ENCODE results near the gene GALNT9. TPM values are rescaled to one million over a fixed set of nuclear protein-coding genes. Genes with fewer than 3 reads are reported as not detected.

The GALNT9 gene
- total and polyA plus RNA-seq, 2 experiments from 2014 or later, result 3.9 to 4.7 TPM

DNA sequence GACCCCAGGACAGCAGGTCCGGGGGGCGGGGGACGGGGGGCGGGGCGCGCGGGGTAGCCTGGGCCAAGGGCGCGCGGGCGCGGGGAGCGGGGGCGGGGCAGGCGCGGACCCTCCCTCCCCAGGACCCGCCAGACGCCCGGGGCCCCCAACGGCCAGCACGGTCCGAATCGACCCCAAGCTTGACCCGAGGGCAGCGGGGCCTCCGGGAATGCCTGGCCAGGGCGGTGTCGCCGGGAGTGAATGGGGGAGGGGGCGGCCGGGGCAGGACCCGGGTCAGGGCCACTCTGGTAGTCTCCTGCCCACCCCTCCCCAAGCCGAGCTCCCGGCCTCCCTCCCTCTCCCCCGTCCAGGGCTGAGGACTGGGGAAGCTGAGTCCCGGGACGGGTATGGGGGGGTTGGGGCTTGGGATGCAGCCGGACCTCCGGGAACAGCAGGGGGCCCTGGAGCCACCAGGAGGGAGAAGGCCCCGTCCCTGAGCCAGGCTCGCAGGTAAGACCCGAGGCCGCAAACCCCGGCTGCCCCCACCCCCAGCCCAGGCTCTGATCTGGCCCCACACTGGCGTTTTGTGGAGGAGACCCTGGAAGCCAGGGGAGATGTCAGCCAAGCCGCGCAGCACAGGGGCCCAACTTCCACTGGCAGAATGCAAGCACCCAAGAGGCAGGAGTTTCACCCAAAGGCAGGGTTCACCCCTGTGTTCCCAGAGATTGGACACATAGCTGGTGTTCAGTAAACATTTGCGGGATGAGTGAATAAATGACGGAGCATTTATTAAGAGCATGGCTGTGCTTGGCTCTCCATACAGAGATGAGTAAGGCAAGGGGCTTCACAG lies 545 bp upstream of the GALNT9 start:
- Histone ChIP-seq H3K36me3 (replicated peaks; ENCODE audit: insufficient read depth, low read depth) (no peaks in the 10 kb centered on the region), H3K4me2 (peak overlapping the region; percentile 44), H3K9me3 (ENCODE audit: low read depth) (no peaks in the 10 kb centered on the region), H3K4me3 (no peak overlapping the region), H3K4me1 (ENCODE audit: insufficient read depth) (no peaks in the 10 kb centered on the region), H3K9me2 (replicated peaks; ENCODE audit: insufficient read depth) (no peaks in the 10 kb centered on the region), H3K27me3 (peaks cover 62% of the 10 kb centered on the region), H4K20me1 (ENCODE audit: insufficient read depth, poor library complexity, severe bottlenecking) (no peaks in the 10 kb centered on the region), H2AFZ (no peak overlapping the region), H3K27ac (no peak overlapping the region), H3K79me2 (no peaks in the 10 kb centered on the region)
- TF ChIP-seq EZH2phosphoT487 (IDR thresholded peaks at IDR 0.05; ENCODE audit: low read depth, severe bottlenecking, unreplicated experiment) (no peak), EZH2 (IDR thresholded peaks at IDR 0.05; ENCODE audit: borderline replicate concordance) (peak; percentile 56)
- WGBS (ENCODE audit: low lambda C conversion rate, missing lambda C conversion rate), result 63% methylated on average over 5 of the region's 49 CpGs
- no peak for DNase-seq (ENCODE audit: low spot score)

DNA sequence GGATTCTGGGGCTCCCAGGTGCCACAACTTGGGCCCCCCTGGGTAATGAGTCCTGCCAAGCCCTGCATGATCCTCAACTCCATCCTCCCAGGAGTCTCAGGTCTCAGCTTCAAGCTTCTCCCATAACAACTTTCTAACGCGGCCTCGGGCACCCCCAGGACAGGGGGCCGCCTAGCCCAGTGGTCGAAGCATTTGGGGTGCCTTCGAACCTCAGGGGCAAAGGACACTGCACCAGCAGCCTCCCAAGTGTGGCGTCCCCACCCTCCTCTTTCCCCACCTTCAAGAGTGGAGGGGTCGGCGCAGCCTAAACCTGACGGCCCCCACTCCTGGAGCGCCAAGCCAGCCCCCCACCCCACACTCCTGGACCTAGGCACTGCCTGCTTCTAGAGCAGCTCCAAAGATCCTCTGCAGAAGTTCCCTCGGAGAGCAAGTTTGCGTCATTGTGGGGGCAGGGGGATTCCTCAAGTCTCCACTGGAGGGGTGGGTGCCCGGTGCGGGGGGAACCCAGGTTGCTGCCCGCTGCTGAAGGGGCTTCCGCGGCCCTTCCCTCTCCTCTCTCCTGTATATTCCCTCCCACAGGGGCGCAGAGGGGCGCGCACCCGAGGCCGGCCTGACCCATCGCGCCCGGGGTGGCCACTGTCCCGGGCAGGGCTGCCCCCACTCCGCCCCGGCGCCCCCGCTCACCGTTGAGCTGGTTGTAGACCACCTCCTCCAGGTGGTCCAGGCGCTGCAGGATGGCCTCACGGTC lies 933 bp downstream of the GALNT9 start:
- Histone ChIP-seq H3K4me2 (no peak overlapping the region), H3K4me1 (ENCODE audit: insufficient read depth) (no peaks in the 10 kb centered on the region), H3K4me3 (no peak overlapping the region), H3K9me2 (replicated peaks; ENCODE audit: insufficient read depth) (no peaks in the 10 kb centered on the region), H4K20me1 (ENCODE audit: insufficient read depth, poor library complexity, severe bottlenecking) (no peaks in the 10 kb centered on the region), H3K36me3 (replicated peaks; ENCODE audit: insufficient read depth, low read depth) (no peaks in the 10 kb centered on the region), H3K27ac (no peak overlapping the region), H3K27me3 (peaks cover 55% of the 10 kb centered on the region), H3K9me3 (ENCODE audit: low read depth) (no peaks in the 10 kb centered on the region), H3K79me2 (no peaks in the 10 kb centered on the region), H2AFZ (no peak overlapping the region)
- no peak for TF ChIP-seq EZH2phosphoT487 (IDR thresholded peaks at IDR 0.05; ENCODE audit: low read depth, severe bottlenecking, unreplicated experiment)
- TF ChIP-seq, protein P1, sequence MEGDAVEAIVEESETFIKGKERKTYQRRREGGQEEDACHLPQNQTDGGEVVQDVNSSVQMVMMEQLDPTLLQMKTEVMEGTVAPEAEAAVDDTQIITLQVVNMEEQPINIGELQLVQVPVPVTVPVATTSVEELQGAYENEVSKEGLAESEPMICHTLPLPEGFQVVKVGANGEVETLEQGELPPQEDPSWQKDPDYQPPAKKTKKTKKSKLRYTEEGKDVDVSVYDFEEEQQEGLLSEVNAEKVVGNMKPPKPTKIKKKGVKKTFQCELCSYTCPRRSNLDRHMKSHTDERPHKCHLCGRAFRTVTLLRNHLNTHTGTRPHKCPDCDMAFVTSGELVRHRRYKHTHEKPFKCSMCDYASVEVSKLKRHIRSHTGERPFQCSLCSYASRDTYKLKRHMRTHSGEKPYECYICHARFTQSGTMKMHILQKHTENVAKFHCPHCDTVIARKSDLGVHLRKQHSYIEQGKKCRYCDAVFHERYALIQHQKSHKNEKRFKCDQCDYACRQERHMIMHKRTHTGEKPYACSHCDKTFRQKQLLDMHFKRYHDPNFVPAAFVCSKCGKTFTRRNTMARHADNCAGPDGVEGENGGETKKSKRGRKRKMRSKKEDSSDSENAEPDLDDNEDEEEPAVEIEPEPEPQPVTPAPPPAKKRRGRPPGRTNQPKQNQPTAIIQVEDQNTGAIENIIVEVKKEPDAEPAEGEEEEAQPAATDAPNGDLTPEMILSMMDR (IDR thresholded peaks at IDR 0.05; ENCODE audit: poor library complexity), result no peak
- TF ChIP-seq EZH2 (IDR thresholded peaks at IDR 0.05; ENCODE audit: borderline replicate concordance), result no peak
- WGBS (ENCODE audit: low lambda C conversion rate, missing lambda C conversion rate), result 87% methylated on average over 23 of the region's 34 CpGs
- no peak for DNase-seq (ENCODE audit: low spot score)

GRCh38 chr12:132327336-132328171 lies 1.8 kb downstream of the GALNT9 start:
- Histone ChIP-seq H3K4me3 (no peak overlapping the region), H3K79me2 (no peaks in the 10 kb centered on the region), H3K27ac (no peak overlapping the region), H3K36me3 (replicated peaks; ENCODE audit: insufficient read depth, low read depth) (no peaks in the 10 kb centered on the region), H3K9me3 (ENCODE audit: low read depth) (no peaks in the 10 kb centered on the region), H4K20me1 (ENCODE audit: insufficient read depth, poor library complexity, severe bottlenecking) (no peaks in the 10 kb centered on the region), H3K27me3 (peaks cover 52% of the 10 kb centered on the region), H3K4me1 (ENCODE audit: insufficient read depth) (no peaks in the 10 kb centered on the region), H3K9me2 (replicated peaks; ENCODE audit: insufficient read depth) (no peaks in the 10 kb centered on the region), H3K4me2 (no peak overlapping the region), H2AFZ (no peak overlapping the region)
- WGBS (ENCODE audit: low lambda C conversion rate, missing lambda C conversion rate), result 64% methylated on average over 31 of the region's 32 CpGs
- TF ChIP-seq EZH2 (IDR thresholded peaks at IDR 0.05; ENCODE audit: borderline replicate concordance), result no peak
- TF ChIP-seq EZH2phosphoT487 (IDR thresholded peaks at IDR 0.05; ENCODE audit: low read depth, severe bottlenecking, unreplicated experiment), result no peak
- TF ChIP-seq, protein P1 (IDR thresholded peaks at IDR 0.05; ENCODE audit: poor library complexity), result no peak
- DNase-seq (ENCODE audit: low spot score), result peak; percentile 37

All from hepatocyte (in vitro differentiated cells).